ENCODE measurements around the gene IL7R. TPM values are rescaled to one million over a fixed set of nuclear protein-coding genes. Genes with fewer than 3 reads are reported as not detected.

IL7R gene
- total and polyA plus RNA-seq, 2 donors (not counting 3 experiments of a cell fraction or from before 2014, with no cell fraction given), result 1.0 to 1.2 TPM

DNA sequence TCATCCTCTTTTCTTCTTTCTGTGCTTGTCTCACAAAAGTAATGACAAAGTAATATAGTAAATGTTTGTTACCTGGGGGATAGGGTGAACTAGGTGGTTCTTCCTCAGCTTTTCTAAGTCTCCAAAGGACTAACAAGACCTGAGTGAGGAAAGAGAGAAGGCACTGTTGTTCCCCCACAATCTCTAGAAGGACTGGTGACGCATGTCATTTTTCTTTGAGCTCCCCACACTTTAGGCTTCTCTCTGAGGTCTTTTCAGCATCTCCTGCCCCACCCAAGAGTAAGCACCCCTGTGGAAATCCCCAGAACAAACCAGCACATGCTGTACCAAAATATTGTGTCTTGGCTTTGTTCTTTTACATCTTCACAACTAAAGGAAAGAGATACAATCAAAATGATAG is 2.4 kb upstream of the IL7R start:
- Histone ChIP-seq H3K4me1 (ENCODE audit: control insufficient read depth, extremely low read depth, insufficient read depth, low read length) (peaks cover 24% of the 10 kb centered on the region), H3K9me1 (replicated peaks; ENCODE audit: control insufficient read depth, extremely low read depth, insufficient read depth, low read length) (no peaks in the 10 kb centered on the region), H3K27me3 (ENCODE audit: control insufficient read depth in 2 of 2, insufficient read depth in 2 of 2, low read length in 2 of 2) (no peaks in the 10 kb centered on the region), H2AFZ (ENCODE audit: low read depth, low read length) (no peak overlapping the region), H3K9ac (replicated peaks; ENCODE audit: extremely low read depth, insufficient read depth, low read length) (no peak overlapping the region), H3K4me3 (replicated peaks in 1 of 3; ENCODE audit: insufficient read depth in 1 of 3, low read depth in 1 of 3, low read length in 3 of 3) (no peak overlapping the region), H3K36me3 (ENCODE audit: control insufficient read depth in 2 of 2, extremely low read depth in 1 of 2, insufficient read depth in 2 of 2, low read length in 2 of 2) (no peaks in the 10 kb centered on the region), H3K27ac (ENCODE audit: insufficient read depth, low read depth, low read length) (no peak overlapping the region), H3K79me2 (ENCODE audit: control insufficient read depth, insufficient read depth, low read length) (no peaks in the 10 kb centered on the region), H3K4me2 (ENCODE audit: insufficient read depth, low read length) (no peak overlapping the region), H4K20me1 (replicated peaks; ENCODE audit: control insufficient read depth, extremely low read depth, insufficient read depth, low read length) (no peaks in the 10 kb centered on the region), H3K9me3 (replicated peaks; ENCODE audit: control insufficient read depth, insufficient read depth, low read length) (no peaks in the 10 kb centered on the region)
- dilution Hi-C loops (cut with MboI; ENCODE audit: extremely low pct_ligation_motif_present, low sequenced_read_pairs), result no loop called here
- intact Hi-C loops (cut with micrococcal nuclease), result no loop called here
- TF ChIP-seq POLR2A (IDR thresholded peaks at IDR 0.05; ENCODE audit: low read depth, low read length) (no peak), FOS (IDR thresholded peaks at IDR 0.05; ENCODE audit: borderline replicate concordance, insufficient read depth, low read length) (no peak), EZH2 (IDR thresholded peaks at IDR 0.05; ENCODE audit: borderline replicate concordance, low read depth, low read length, severe bottlenecking) (no peak), POLR2AphosphoS5 (IDR thresholded peaks at IDR 0.05; ENCODE audit: insufficient read depth, low read depth, low read length) (no peak), JUN (IDR thresholded peaks at IDR 0.05; ENCODE audit: borderline replicate concordance, insufficient read depth, insufficient read length, low read depth) (no peak), GATA2 (IDR thresholded peaks at IDR 0.05; ENCODE audit: insufficient read depth, insufficient read length, low read depth, low read length) (no peak), MYC (IDR thresholded peaks at IDR 0.05; ENCODE audit: low read depth, low read length) (no peak)
- TF ChIP-seq, protein P1, sequence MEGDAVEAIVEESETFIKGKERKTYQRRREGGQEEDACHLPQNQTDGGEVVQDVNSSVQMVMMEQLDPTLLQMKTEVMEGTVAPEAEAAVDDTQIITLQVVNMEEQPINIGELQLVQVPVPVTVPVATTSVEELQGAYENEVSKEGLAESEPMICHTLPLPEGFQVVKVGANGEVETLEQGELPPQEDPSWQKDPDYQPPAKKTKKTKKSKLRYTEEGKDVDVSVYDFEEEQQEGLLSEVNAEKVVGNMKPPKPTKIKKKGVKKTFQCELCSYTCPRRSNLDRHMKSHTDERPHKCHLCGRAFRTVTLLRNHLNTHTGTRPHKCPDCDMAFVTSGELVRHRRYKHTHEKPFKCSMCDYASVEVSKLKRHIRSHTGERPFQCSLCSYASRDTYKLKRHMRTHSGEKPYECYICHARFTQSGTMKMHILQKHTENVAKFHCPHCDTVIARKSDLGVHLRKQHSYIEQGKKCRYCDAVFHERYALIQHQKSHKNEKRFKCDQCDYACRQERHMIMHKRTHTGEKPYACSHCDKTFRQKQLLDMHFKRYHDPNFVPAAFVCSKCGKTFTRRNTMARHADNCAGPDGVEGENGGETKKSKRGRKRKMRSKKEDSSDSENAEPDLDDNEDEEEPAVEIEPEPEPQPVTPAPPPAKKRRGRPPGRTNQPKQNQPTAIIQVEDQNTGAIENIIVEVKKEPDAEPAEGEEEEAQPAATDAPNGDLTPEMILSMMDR (IDR thresholded peaks at IDR 0.05; ENCODE audit: extremely low read depth in 1 of 2, insufficient read depth in 1 of 2, low read depth in 1 of 2, low read length in 2 of 2), result no peak
- TF ChIP-seq, protein P2, sequence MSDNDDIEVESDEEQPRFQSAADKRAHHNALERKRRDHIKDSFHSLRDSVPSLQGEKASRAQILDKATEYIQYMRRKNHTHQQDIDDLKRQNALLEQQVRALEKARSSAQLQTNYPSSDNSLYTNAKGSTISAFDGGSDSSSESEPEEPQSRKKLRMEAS (IDR thresholded peaks at IDR 0.05; ENCODE audit: insufficient read depth, insufficient read length), result no peak
- CTCF ChIA-PET, result no interaction called here
- POLR2A ChIA-PET, result no interaction called here
- BruUV-seq (replicated peaks), result no TSS peak
- DNase-seq (ENCODE audit: low read depth, low spot score) (no peak), FAIRE-seq (no peak)

All from endothelial cell of umbilical vein (primary cell).